Non-pigmented ciliary epithelial cell (primary cell): ENCODE results near the gene EEF1A2.

Experiments
- DNase-seq: peaks from one replicate; pipeline ENCODE4 v3.0.0-alpha.2; 2010; ENCODE audit warnings: low read depth

The EEF1A2 gene

DNA sequence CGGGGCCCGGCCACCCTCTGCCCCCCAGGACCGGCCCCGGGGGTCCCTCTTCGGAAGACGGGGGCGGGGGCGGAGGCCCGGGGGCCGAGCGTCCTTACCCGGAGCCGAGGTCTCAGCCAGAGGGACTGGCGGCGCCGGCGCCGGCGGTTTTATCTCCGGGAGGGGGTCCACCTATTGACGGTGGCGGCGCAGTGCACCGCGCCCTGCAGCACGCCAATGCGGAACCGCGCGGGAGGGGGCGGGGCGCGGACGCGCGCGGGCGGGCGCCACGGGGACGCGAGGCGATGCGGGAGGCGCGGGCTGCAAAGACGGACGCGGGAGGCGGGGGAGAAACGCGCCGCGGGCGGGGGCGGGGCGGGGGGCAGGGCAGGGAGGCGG lies at the start of gene EEF1A2:
Gene EEF1A2, minus strand, starts transcription at position 124 of the 378 bp plus-strand sequence. CDS start 1,320 bp downstream, outside the sequence.
- no peak for DNase-seq

DNA sequence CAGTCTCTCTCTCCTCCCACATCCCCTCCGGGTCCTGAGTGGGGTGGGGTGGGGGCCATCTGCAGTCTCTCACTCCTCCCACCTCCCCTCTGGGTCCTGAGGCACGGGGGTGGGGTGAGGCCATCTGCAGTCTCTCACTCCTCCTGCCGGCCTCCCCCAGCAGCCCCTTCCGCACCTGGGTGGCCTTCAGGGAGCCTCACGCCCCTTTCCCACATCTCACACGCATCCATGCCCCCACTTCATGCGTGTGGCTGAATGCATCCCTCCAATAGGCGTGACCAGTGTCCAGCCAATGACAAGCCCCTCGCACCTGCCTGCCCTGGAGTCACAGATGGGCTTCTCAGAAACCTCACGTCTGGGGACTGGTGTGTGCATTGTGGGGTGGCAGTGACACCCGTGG lies 49.7 kb upstream of the EEF1A2 start:
- no peak for DNase-seq

DNA sequence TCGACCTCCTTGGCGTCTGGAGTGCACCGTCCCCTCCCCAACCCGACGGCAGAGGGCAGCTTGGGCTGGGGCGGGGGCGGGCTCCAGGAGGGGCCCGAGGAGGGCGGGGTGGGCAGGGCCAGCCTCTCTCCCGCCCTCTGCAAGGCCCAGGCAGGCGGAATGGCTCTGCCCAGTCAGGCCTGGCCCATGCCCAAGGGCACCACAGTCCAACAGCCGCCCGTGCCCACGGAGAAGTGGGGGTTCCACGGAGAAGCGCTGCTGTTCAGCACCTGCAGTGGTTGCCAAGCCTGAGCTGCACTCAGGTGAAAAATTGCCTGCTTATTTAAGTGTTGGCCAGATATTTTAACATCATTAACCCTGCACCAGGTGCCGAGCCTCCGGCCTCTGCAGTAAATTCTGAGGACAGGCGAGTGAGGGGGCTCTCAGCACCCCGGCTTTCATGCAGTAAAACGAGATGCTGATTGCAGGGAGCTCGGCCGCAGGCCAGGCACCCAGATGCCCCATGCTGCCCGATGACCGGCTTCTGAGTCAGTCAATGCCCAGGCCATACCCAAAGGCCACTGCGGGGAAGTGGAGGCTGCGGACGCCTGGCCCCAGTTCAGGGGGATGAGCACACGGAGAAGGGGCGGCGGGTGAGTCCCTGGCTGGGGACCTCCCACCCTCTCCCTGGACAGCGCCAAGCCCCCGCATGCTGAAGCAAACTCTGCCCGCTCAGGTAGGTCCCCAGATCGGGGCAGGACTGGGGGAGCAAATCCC lies 49.0 kb upstream of the EEF1A2 start, which contains the start of gene SRMS:
Gene SRMS, minus strand, starts transcription at position 25 of the 756 bp plus-strand sequence. CDS start 286 bp downstream, outside the sequence.
- no peak for DNase-seq

DNA sequence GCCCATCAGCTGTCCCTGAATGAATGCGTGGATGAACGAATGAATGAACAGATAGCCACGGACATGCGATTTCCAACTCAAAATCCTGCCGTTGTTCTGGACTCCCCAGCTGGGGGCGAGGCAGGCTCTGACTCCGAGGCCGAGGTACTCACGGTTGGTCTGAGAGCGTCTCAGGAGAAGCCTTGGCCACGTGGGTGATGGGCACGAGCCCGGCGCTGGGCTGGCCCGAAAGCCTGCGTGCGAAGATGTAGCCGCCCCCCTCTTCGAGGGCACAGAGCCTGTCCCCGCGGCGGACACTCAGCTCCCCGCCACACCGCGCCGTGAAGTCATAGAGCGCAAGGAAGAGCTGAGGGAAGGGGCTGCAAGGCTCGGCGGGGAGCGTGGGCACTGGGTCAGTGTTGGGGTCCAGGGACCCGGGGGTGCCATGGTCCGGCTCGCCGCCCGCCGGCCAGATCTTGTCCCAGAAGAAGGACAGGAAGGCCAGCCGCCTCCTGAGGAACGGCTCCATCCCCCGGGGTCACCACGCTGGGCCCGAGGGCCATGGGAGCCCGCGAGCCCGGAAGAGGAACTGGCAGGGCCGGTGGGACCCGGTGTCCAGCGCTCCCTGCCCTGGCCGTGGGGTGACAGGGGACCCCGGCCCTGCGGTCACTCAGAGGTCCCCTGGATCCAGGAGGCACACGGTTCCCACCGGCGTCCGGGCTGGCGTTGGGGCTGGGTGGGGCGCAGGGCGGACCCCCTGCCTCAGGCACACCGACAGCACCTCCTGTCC lies 48.3 kb upstream of the EEF1A2 start:
- no peak for DNase-seq

DNA sequence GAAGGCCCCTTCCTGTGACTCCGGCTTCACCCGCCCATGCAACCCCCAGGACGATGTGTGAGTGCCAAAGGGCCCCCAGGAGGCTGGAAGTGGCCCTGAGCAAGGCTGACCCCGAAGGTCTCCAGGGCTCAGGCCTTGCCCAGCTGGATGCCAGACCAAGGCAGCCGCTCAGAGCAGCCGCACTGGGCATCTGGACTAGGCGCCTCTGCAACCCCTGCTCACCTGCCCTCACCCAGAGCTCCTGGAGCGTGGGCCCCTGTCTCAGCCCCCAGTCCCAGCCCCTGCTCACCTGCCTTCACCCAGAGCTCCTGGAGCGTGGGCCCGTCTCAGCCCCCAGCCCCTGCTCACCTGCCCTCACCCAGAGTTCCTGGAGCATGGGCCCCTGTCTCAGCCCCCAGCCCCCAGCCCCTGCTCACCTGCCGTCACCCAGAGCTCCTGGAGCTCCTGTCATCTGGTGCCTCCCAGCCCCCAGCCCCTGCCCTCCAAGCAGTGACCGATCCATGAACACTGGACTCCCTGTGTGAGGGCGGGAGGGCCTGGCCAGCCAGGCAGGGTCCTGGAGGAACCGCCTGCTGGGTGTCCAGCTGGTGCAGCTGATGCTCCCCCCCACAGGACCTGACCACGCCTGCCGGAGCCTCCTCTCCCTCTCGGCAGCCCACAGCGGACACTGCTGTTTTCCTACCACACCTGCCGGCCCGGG lies 47.5 kb upstream of the EEF1A2 start:
- DNase-seq: no peak

DNA sequence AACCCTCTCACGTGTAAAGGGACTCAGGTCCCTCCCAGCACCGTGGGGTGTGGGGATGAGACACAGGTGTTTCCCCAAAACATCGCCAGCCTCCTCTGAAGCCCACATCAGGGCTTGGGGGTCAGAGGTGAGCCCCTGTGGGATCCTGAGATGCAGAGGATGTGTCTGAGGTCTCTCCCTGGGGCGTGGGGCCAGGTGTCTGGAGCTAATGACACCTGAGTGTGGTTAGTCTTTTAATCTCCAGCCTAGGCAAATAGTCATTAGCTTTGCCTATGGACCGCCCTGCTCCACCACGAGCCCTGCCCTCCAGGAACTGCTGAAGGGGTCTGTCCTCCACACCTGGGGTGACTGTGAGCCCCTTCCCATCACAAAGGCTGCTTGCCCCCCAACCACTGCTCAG lies 46.9 kb upstream of the EEF1A2 start:
- DNase-seq: no peak

DNA sequence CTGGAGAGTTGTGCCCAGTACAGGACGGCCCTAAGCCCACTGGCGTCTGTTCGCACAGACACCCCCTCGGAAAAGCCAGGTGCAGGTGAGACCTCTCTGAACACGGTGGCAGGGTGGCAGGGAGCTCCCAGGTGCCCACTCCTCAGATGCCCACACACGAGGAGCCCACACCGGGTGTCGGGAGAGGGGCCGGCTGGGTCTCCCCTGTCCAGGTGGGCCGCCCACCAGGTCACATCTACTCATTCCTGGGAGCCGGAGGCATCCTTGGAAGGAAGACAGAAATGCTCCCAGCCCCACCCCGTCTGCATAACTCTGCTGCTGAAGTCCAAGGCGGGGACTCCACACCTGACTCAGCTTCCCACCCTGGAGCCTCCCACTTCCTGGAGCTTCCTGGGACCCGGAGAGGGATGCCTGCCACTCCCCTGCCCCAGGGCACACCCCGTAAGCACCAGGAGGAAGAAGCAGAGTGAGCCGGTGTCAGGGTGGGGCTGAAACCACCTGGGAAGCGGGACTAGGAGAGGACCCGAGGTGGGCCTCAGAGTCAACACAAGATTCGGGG lies 46.2 kb upstream of the EEF1A2 start:
- DNase-seq: no peak

DNA sequence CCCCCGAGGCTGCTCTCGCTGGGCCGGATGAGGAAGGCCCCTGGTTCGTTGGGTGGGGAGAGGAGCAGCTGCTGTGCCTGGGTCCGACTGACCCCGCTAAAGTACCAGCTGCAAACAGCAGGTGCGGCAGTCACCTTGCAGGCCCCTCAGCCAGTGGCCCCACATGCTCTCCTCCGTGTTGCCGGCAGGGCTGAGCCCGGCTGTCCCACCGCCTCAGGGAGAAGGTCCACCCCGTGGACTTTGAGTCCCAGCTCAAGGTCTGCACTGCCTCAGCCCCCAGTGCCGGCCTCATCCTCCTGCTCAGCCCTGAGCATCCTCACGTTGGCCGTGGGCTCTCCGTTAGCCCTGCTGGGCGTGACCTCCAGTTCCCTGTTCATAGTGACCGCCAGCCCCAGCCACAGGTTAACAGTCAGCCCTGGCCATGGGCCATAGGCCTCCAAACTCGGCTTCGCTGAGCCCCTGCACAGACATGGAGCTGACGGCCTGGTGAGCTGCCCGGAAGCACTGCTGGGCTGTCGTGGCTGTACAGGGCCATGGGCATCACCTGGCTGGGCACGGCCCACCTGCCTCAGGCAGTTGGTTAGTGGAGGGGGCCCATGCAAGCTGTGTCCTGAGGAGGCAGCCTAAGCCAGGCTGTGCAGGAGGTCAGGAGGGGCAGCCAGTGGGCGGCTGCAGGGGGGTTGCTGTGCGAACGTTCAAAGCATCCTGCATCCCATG lies 45.5 kb upstream of the EEF1A2 start:
- no peak for DNase-seq

DNA sequence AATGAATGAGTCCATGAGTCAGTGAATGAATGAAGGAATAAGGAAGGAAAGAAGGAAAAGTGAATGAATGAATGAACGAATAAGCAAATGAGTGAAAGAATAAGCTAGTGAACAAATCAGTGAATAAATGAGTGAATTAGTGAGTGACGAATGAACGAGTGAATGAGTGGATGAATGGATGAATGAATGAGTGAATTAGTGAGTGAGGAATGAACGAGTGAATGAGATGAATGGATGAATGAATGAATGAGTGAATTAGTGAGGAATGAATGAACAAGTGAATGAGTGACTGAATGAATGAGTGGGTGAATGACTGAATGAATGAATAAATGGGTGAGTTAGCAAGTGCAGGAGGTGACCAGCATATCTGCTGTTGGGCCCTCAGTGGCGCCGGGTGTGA lies 44.9 kb upstream of the EEF1A2 start:
- DNase-seq: no peak

DNA sequence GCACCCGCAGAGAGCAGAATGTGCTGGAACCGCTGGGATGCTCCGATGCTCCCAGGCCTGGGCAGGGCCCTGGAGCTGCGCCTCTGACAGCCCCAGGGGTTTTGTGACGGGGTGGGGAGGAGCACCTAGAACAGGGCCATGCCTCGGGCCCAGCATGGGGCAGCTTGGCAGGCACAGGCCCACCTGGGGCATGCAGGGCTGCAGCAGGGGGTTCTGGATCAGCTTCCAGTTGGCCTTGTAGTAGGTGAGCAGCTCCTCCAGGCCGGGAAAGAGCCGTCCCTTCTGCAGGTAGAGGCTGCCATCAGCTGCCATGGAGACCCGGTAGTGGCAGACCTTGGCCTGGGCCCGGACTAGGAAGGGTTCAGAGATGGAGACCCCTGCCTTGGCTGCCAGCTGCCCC lies 44.2 kb upstream of the EEF1A2 start:
- DNase-seq: no peak

DNA sequence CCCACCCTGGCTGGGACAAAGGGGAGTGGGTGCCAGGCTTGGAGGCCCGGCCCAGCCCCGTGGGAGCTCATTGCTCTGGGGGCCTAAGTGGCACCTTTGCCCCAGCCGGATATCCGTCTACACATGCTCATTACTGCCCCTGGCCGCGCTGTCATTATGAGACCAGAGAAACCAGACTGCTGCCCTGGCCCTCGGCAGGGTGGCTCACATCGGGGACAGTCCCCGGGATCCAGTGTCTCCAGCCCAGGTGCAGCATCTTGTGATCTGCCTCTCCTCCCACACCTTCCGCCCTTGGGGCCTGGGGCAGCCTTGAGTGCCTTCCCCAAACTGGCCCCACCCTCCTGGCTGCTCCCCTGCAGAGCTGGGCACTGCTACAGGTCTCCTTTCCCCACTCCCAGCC lies 43.8 kb upstream of the EEF1A2 start:
- no peak for DNase-seq

DNA sequence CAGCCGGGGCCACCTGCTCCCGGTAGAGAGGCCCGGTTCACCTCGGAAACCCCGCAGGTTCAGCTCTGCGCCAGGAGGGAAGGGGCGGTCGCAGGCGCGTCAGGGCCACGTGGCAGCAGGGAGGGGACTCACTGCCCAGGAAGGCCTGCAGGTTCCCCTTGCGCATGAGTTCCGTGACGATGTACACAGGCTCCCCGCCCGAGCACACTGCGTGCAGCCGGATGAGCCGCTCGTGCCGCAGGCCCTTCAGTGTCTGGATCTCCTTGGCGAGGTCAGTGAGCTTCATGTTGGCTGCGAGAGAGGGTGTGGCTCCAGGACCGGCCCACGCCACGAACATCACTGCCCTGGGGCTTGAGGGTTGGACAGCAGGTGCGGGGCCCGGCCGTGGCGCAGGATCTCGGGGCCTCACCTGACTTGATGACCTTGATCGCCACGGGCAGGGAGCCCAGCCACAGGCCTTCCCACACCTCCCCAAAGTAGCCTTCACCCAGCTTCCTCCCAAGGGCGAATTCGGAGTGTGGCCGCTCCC lies 43.2 kb upstream of the EEF1A2 start:
- DNase-seq: no peak

DNA sequence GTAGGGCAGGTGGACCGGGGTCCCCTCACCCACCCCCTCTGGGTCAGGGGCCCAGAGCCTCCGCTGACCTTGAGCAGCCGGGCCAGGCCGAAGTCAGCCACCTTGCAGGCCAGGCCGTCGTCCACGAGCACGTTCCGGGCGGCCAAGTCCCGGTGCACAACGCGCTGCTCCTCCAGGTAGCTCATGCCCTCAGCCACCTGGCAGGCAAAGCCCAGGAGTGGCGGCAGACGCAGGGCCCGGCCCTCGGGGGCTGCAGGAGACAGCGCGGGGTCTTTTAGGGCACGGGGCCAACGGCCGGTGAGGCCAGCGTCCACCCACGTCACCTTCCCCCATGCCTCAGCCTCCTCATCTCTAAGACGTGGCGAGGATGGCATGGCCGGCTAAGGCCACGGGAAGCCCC lies 42.5 kb upstream of the EEF1A2 start:
- no peak for DNase-seq

DNA sequence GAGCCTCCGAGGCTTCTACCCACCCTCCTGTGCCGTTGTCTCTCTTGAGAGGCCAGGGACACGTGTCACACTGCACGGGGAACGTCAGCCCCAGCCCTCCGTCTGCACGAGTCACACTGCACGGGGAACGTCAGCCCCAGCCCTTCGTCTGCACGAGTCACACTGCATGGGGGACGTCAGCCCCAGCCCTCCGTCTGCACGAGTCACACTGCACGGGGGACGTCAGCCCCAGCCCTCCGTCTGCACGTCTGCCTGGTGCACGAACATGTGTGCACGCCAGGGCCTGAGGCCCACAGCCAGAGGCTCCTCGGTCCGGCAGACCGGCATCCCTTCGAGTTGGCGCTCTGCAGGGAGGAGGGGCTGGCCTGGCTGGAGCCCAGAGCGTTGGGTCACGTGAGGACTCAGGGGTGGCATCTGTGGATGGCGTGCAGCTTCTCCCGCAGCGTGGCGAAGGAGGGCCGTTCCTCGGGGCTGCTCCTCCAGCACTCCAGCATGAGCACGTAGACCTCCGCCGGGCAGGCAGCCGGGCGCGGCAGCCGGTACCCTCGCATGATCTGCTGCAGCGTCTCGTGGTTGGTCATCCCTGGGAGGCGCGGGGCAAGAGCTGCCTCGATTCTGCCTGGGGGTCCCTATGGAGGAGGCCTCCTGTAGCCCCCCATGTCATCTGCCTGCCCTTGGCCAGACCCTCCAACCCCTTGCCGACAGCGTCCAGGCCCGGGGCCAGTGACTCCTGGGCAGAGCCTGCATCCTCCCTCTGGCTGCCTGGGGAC lies 41.7 kb upstream of the EEF1A2 start:
- DNase-seq: no peak

DNA sequence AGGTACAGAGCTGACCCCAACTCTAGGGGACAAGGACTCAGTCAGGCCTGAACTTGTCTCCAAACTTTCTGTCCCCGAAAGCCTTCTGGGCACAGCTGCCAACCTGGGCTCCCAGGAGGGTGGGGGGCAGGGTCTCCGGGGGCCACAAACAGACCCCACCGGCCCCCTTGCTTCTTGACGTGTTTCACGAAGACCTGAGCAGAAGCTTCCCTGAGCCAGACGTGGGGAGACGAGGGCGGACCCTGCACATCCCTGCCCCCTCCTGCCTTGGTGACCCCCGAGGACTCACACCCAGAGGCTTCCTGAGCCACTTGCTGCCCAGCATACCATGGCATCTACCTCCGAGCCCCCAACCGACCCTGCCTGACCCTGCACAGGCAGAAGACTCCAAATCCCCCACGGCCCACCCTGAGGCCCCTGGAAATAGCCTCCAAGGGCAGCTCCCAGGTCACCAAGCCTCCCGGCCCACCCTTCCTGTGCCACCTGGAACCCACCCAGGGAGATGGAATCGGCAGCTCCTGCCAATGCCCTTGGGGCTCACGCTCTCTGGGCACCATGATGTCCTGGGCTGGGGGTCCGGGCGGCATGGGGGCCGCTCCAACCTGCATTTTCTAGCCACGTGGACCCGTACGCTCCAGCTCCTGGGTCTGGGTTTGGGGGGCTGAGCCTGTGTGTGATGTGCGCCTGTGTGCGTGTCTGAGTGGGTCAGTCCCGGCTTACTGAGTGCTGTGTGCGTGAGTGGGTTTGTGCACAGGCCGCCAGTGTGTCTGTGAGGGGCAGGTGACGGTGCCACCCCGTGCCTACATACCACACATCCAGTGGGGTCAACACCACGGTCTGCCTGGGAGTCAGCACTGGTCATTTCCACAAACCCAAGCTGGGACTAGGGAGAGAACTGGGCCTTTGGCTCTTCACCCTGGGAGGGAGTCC lies 40.8 kb upstream of the EEF1A2 start:
- DNase-seq: no peak

DNA sequence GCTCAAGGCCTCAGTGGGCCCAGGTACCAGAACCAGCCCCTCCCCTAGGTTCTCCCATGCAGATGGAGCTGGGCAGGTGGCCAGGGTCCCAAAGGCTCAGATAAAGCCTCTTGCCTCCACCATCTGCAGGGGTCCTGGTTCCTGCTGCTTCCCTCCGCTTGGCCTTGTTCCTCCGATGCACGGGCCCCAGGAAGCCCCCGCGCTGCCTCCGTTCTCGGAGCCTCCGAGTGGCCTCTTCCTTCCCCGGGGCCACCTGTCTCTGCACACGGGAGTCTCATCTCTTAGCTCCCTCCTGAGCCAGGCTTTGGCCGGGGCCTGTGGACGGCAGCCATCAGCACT lies 40.2 kb upstream of the EEF1A2 start:
- DNase-seq: no peak

DNA sequence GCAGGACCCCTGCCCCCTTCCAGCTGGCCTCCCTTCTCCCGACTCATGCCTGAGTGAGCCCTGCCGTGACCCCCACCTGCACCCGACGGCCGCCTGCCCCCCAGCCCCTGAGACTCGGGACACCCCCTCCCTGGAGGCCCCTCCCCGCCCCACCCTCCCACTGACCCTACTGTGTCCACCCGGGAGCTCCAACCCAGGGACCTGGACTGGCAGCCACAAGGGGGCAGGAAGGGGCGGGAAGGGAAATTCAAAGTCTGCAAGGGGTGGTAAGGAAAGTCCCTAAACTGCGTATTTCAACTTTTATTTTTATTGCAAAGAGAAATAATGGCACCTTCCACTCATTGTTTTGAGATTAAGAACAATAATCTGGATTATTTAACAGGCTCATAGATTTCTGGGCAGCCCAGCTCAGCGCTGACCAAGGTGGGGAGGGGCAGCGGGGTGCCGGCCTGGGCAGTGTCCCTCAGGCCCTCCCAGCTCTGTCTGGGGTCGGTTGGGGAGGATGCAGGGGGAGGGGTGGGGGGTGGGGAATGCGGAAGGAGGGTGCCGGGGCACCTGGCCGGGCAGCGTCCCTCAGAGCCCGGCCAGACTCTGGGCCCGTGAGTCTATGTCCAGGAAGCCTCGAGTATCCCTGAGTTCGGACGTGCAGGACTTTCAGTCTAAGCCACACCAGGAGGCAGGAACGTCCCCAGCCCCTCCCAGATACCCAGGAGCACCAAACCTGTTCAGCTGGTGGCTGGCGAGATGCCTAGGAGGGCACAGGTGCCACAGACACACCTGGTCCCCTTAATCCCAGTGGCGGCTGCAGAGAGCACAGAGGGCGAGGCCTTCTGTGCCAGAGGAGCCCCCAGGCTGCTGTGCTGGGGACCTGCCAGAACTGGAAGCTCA lies 39.6 kb upstream of the EEF1A2 start:
- no peak for DNase-seq

DNA sequence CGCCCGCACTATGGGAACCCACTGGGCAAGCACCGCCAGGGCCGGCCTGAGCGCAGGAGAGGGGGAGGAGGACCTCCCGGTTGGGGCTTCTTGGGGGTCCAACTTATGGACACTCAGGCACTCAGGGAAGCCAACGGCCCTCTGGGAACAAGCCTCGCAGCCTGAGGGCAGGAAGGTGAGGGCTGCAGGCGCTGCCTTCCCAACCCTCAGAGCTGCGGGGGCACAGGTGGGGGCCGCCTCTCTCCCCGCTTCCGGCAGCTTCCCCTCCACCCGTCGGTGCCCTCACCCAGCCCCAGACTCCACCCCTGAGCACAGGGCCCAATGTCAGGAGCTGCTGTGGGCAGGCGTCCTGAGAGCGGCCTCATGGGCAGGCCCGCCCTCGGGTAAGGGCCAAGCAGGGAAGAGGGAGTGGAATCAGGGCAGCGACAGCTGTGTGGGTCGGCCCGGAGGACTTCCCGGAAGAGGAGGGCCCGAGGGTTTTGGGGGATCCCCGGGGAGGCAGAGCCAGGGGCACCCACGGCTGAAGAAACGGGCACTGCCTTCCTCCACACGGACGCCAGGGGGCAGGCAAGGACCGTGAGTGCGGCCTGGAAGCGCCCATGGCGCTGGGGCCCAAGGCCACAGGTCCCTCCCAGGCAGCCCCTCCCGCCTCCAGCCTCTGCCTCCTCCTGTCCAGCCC lies 38.8 kb upstream of the EEF1A2 start:
- DNase-seq: peak; percentile 27
